K562 (cell line): ENCODE data around the gene FANK1. TPM values are rescaled to one million over a fixed set of nuclear protein-coding genes. Genes with fewer than 3 reads are reported as not detected.

Source experiments
- ATAC-seq: fragments of 200-7000 bp; cut with Tn5 transposase; 3 replicates; pipeline ENCODE4 v1.9.1; 2020; ENCODE audit warnings: moderate library complexity
- BruUV-seq: library from RNA; stranded (reverse); fragments of 400-500 nt; replicated peaks from 2 replicates; lab custom pipeline; 2021; lab: Mats Ljungman, UMichigan
- CTCF ChIA-PET: fragments of 300-600 bp; formaldehyde crosslinking; extraction: SDS; loops from one replicate; lab custom pipeline; 2021; ENCODE audit warnings: low intra/inter-chr PET ratio; lab: Yijun Ruan, JAX
- POLR2A ChIA-PET: fragments of 300-600, 350-650 bp; sonication (Branson Sonifier 250); formaldehyde crosslinking; extraction: SDS; loops from one replicate; lab custom pipeline; 2021; ENCODE audit warnings: antibody characterized with exemption, inconsistent platforms; lab: Yijun Ruan, JAX
- DNase-seq, 4 experiments: peaks; one replicate each; pipeline versions ENCODE4 v3.0.0 to v3.0.0-alpha.2; 2011 to 2018; ENCODE audit warnings: low spot score in 3 of 4, mixed read lengths in 3 of 4; ENCODE audit errors: extremely low read depth in 1 of 4
- FAIRE-seq: peaks from 2 replicates; lab custom pipeline; 2011; peaks lifted over from hg19 to GRCh38; lab: Jason Lieb, UNC
- H2AFZ ChIP-seq: 2 replicates; pipeline ENCODE4 v1.6.0; 2011; ENCODE audit warnings: low read depth, low read length, control low read depth, inconsistent platforms
- H3K27ac ChIP-seq: fragments of 200-600 bp; 3 replicates; pipeline ENCODE4 v1.8.0; 2011; ENCODE audit warnings: low read depth, mild to moderate bottlenecking, control low read depth, inconsistent platforms, low read length, moderate library complexity, mixed read lengths; ENCODE audit errors: extremely low read depth
- H3K27me3 ChIP-seq, 2 experiments: fragments of 300-600 bp in 1 of 2; 2 replicates in 1 of 2; 3 replicates in 1 of 2; pipeline versions ENCODE4 v1.6.0 to v1.8.0; 2011; ENCODE audit warnings: inconsistent platforms in 2 of 2, low read length in 2 of 2, mild to moderate bottlenecking in 1 of 2, mixed read lengths in 1 of 2, moderate library complexity in 1 of 2; ENCODE audit not compliant: control insufficient read depth in 2 of 2, insufficient read depth in 2 of 2
- H3K36me3 ChIP-seq: fragments of 300-600 bp; 3 replicates; pipeline ENCODE4 v1.8.0; 2011; ENCODE audit warnings: mild to moderate bottlenecking, low read length, inconsistent platforms; ENCODE audit not compliant: control insufficient read depth, insufficient read depth
- H3K4me1 ChIP-seq, 2 experiments: fragments of 200-600 bp in 1 of 2; replicated peaks in 1 of 2; 2 replicates in 1 of 2; 3 replicates in 1 of 2; pipeline versions ENCODE4 v1.5.1 to v1.8.0; 2011; ENCODE audit warnings: inconsistent platforms in 2 of 2, low read length in 2 of 2, mild to moderate bottlenecking in 1 of 2, mixed read lengths in 1 of 2, moderate library complexity in 1 of 2; ENCODE audit not compliant: control insufficient read depth in 2 of 2, insufficient read depth in 2 of 2
- H3K4me2 ChIP-seq: 2 replicates; pipeline ENCODE4 v1.6.1; 2011; ENCODE audit warnings: low read length, control low read depth, inconsistent platforms, mixed read lengths; ENCODE audit not compliant: insufficient read depth
- H3K4me3 ChIP-seq: fragments of 200-600 bp; sonication (generic), shearing (Covaris generic); 2 replicates; pipeline ENCODE4 v1.5.1; 2016; ENCODE audit warnings: control low read depth, inconsistent platforms
- H3K79me2 ChIP-seq: fragments of 200-600 bp; 3 replicates; pipeline ENCODE4 v1.8.0; 2011; ENCODE audit warnings: low read length, inconsistent platforms; ENCODE audit not compliant: control insufficient read depth, insufficient read depth
- H3K9ac ChIP-seq, 2 experiments: 2 replicates each; pipeline versions ENCODE4 v1.6.0 to v1.6.1; 2011; ENCODE audit warnings: low read depth in 2 of 2, low read length in 2 of 2, control low read depth in 1 of 2, inconsistent platforms in 1 of 2, mild to moderate bottlenecking in 1 of 2, mixed read lengths in 1 of 2; ENCODE audit not compliant: insufficient read depth in 1 of 2
- H3K9me1 ChIP-seq: one replicate; pipeline ENCODE4 v1.6.0; 2011; ENCODE audit warnings: inconsistent platforms, mild to moderate bottlenecking, low read length, moderate library complexity; ENCODE audit not compliant: control insufficient read depth, insufficient read depth
- H3K9me3 ChIP-seq: replicated peaks from 2 replicates; pipeline ENCODE4 v1.5.1; 2011; ENCODE audit warnings: low read depth, low read length, inconsistent platforms; ENCODE audit not compliant: control insufficient read depth, insufficient read depth
- H4K20me1 ChIP-seq: replicated peaks from 2 replicates; pipeline ENCODE4 v1.6.1; 2011; ENCODE audit warnings: low read length, inconsistent platforms, mixed read lengths; ENCODE audit not compliant: control insufficient read depth, insufficient read depth
- CBX5 ChIP-seq: IDR thresholded peaks from 2 replicates; pipeline ENCODE4 v1.6.1; 2014; ENCODE audit warnings: low read depth, borderline replicate concordance
- CREBBP ChIP-seq: IDR thresholded peaks from one replicate; pipeline ENCODE4 v1.6.1; 2012; ENCODE audit warnings: low read depth, mild to moderate bottlenecking, control low read depth, inconsistent platforms, low read length
- CSDE1 ChIP-seq, 2 experiments: fragments of 450-650 bp; IDR thresholded peaks; 2 replicates each; pipeline ENCODE4 v1.6.1; 2016; ENCODE audit warnings: mild to moderate bottlenecking in 1 of 2
- MYBL2 ChIP-seq, 2 experiments: fragments of 450-650 bp in 1 of 2; sonication (generic) in 1 of 2; formaldehyde crosslinking in 1 of 2; IDR thresholded peaks; 2 replicates each; pipeline versions ENCODE4 v1.6.1 to v1.8.1; 2017 to 2022; ENCODE audit warnings: borderline replicate concordance in 1 of 2, inconsistent platforms in 1 of 2, low read depth in 1 of 2, mild to moderate bottlenecking in 1 of 2, missing genetic modification reagents in 1 of 2, moderate library complexity in 1 of 2
- TRIM24 ChIP-seq, 2 experiments: fragments of 450-650 bp; IDR thresholded peaks; 2 replicates each; pipeline ENCODE4 v1.6.1; 2016
- ZBTB7A ChIP-seq: IDR thresholded peaks from 2 replicates; pipeline ENCODE4 v1.6.1; 2011; ENCODE audit warnings: low read depth, mild to moderate bottlenecking, low read length, moderate library complexity, borderline replicate concordance; ENCODE audit not compliant: control insufficient read depth
- ZNF75A ChIP-seq: fragments of 450-650 bp; formaldehyde crosslinking; IDR thresholded peaks from 2 replicates; pipeline ENCODE4 v1.4.0; 2020; ENCODE audit warnings: mild to moderate bottlenecking
- WGBS: fragments of 100-300 bp; shearing (Covaris generic); methylation state at CpG from one replicate; pipeline ENCODE4 v1.1.6; 2016; ENCODE audit warnings: low coverage, mixed read lengths; ENCODE audit not compliant: insufficient coverage; ENCODE audit errors: missing lambda C conversion rate; 5-methylcytosine and 5-hydroxymethylcytosine counted together
- in situ Hi-C: fragments of 300-500 bp; cut with MboI; formaldehyde crosslinking; loops from 4 replicates; pipeline ENCODE4 v1.15.0; 2018; ENCODE audit warnings: inconsistent platforms, mixed read lengths
- intact Hi-C: fragments of 100-400 bp; cut with micrococcal nuclease; formaldehyde crosslinking; loops from 2 replicates; pipeline ENCODE4 v1.14.2; 2022
- polyA plus RNA-seq, 8 experiments: library from polyadenylated mRNA; depleted of rRNA in 4 of 8; stranded (reverse) in 5 of 8; unstranded in 3 of 8; fragments of >200 nt; fragmentation: Nextera tagmentation in 2 of 8; fragmentation: Illumina TruSeq in 1 of 8; extraction: Ambion mirVana in 2 of 8; extraction: Trizol in 1 of 8; gene quantifications; 2 replicates each; pipeline versions ENCODE4 v1.2.1 to v1.2.3, GENCODE V29; 2011 to 2014; ENCODE audit warnings: inconsistent platforms in 1 of 8, missing spikeins in 1 of 8
- total RNA-seq, 7 experiments: library from RNA; depleted of rRNA in 6 of 7; stranded (reverse); fragments of >200 nt in 6 of 7; fragmentation: Illumina TruSeq in 2 of 7; extraction: Trizol in 2 of 7; gene quantifications; 2 replicates each; pipeline versions ENCODE4 v1.2.1 to v1.2.3, GENCODE V29; 2011 to 2021; ENCODE audit warnings: low replicate concordance in 1 of 7
- TF ChIP-seq, protein P1 (sequence below), 2 experiments: fragments of 450-650 bp in 1 of 2; sonication (generic) in 1 of 2; formaldehyde crosslinking; conservative IDR thresholded peaks; 2 replicates each; pipeline versions ENCODE4 v1.4.0 to v1.8.1; 2020 to 2022; ENCODE audit warnings: mild to moderate bottlenecking in 1 of 2, missing genetic modification reagents in 1 of 2
- TF ChIP-seq, protein P2 (sequence below): fragments of 250-450 bp; sonication (Bioruptor Pico); IDR thresholded peaks from 2 replicates; pipeline ENCODE4 v1.5.0; 2021
- TF ChIP-seq, protein P3 (sequence below): IDR thresholded peaks from 3 replicates; pipeline ENCODE4 v1.6.1; 2011; ENCODE audit warnings: borderline replicate concordance, mild to moderate bottlenecking, moderate library complexity; ENCODE audit not compliant: insufficient read length; ENCODE audit errors: extremely low read depth

The FANK1 gene
- total and polyA plus RNA-seq, 9 of the 15 experiments (the other 6 are each of a cell fraction or from before 2014, with no cell fraction given) = 0.11 to 2.3 (median 0.51) TPM; not detected in 1

DNA sequence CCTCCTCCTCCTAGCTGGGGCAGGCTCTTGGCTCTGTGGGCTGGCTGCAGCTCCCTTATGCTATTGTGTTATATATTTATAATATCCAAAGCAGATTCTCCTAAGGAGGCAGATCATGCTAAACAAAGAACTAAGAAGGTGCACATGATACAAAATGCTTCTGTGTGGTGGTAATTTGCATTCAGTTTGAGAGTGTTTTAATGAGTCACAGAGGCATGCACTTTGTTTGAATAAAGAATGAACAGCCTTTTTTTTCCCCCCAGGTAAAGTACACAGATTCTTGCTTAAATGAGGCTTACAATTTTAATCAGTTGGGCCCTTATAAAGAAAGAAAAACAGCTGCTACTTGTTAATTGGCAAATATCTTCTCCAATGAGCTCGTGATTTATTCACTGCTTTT is 95.0 kb downstream of the FANK1 start:
- TF ChIP-seq ZBTB7A (no peak), MYBL2 (IDR thresholded peaks at IDR 0.05; ENCODE audit: low read depth) (no peak), MYBL2 (CRISPR knock-in tag; IDR thresholded peaks at IDR 0.05; ENCODE audit: borderline replicate concordance) (no peak), TRIM24 (IDR thresholded peaks at IDR 0.05) (no peak), CBX5 (no peak), ZNF75A (CRISPR knock-in tag) (no peak), CREBBP (no peak), CSDE1 (IDR thresholded peaks at IDR 0.05) (no peak)
- TF ChIP-seq, protein P1, sequence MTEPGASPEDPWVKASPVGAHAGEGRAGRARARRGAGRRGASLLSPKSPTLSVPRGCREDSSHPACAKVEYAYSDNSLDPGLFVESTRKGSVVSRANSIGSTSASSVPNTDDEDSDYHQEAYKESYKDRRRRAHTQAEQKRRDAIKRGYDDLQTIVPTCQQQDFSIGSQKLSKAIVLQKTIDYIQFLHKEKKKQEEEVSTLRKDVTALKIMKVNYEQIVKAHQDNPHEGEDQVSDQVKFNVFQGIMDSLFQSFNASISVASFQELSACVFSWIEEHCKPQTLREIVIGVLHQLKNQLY (CRISPR knock-in tag; conservative IDR thresholded peaks at IDR 0.05) = no peak
- TF ChIP-seq, protein P2, sequence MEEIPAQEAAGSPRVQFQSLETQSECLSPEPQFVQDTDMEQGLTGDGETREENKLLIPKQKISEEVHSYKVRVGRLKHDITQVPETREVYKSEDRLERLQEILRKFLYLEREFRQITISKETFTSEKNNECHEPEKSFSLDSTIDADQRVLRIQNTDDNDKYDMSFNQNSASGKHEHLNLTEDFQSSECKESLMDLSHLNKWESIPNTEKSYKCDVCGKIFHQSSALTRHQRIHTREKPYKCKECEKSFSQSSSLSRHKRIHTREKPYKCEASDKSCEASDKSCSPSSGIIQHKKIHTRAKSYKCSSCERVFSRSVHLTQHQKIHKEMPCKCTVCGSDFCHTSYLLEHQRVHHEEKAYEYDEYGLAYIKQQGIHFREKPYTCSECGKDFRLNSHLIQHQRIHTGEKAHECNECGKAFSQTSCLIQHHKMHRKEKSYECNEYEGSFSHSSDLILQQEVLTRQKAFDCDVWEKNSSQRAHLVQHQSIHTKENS (CRISPR knock-in tag) = no peak
- TF ChIP-seq, protein P3, sequence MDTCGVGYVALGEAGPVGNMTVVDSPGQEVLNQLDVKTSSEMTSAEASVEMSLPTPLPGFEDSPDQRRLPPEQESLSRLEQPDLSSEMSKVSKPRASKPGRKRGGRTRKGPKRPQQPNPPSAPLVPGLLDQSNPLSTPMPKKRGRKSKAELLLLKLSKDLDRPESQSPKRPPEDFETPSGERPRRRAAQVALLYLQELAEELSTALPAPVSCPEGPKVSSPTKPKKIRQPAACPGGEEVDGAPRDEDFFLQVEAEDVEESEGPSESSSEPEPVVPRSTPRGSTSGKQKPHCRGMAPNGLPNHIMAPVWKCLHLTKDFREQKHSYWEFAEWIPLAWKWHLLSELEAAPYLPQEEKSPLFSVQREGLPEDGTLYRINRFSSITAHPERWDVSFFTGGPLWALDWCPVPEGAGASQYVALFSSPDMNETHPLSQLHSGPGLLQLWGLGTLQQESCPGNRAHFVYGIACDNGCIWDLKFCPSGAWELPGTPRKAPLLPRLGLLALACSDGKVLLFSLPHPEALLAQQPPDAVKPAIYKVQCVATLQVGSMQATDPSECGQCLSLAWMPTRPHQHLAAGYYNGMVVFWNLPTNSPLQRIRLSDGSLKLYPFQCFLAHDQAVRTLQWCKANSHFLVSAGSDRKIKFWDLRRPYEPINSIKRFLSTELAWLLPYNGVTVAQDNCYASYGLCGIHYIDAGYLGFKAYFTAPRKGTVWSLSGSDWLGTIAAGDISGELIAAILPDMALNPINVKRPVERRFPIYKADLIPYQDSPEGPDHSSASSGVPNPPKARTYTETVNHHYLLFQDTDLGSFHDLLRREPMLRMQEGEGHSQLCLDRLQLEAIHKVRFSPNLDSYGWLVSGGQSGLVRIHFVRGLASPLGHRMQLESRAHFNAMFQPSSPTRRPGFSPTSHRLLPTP = no peak
- POLR2A ChIA-PET = no interaction called here

More for the DNA sequence above, 95.0 kb downstream of the FANK1 start:
- Histone ChIP-seq H3K9ac (no peak overlapping the region), H3K79me2 (no peaks in the 10 kb centered on the region), H3K4me1 (no peaks in the 10 kb centered on the region), H3K27me3 (peaks cover 0 to 6% of the 10 kb centered on the region in 2 experiments; a peak in 1 of 5 replicates), H4K20me1 (no peaks in the 10 kb centered on the region), H2AFZ (no peak overlapping the region), H3K9me3 (no peaks in the 10 kb centered on the region), H3K4me2 (no peak overlapping the region), H3K36me3 (no peaks in the 10 kb centered on the region), H3K9me1 (no peaks in the 10 kb centered on the region), H3K4me3 (no peak overlapping the region), H3K27ac (no peak overlapping the region)
- WGBS = 0% methylated on average over 1 of the region's 1 CpG
- intact Hi-C loops = no loop called here
- FAIRE-seq (no peak), DNase-seq (no peak), ATAC-seq (no peak)
- CTCF ChIA-PET = no interaction called here
- in situ Hi-C loops = no loop called here
- no TSS peak for BruUV-seq
